Stimulated activated CD8-positive, alpha-beta memory T cell treated with anti-CD3 and anti-CD28 coated beads, Interleukin-7, amount 100 ng/mL, for 4 hours (primary cell): ENCODE results near the gene ZFP57.
"Not testable (repeated sequence)": the region's sequence is repeated elsewhere in the genome, so short reads cannot be mapped to it uniquely, and the experiment has no call there.

Experiments
- DNase-seq, 2 donors: peaks; one replicate each; pipeline ENCODE4 v3.0.0-alpha.2; 2020; ENCODE audit warnings: low read depth in 2 of 2

The ZFP57 gene

DNA sequence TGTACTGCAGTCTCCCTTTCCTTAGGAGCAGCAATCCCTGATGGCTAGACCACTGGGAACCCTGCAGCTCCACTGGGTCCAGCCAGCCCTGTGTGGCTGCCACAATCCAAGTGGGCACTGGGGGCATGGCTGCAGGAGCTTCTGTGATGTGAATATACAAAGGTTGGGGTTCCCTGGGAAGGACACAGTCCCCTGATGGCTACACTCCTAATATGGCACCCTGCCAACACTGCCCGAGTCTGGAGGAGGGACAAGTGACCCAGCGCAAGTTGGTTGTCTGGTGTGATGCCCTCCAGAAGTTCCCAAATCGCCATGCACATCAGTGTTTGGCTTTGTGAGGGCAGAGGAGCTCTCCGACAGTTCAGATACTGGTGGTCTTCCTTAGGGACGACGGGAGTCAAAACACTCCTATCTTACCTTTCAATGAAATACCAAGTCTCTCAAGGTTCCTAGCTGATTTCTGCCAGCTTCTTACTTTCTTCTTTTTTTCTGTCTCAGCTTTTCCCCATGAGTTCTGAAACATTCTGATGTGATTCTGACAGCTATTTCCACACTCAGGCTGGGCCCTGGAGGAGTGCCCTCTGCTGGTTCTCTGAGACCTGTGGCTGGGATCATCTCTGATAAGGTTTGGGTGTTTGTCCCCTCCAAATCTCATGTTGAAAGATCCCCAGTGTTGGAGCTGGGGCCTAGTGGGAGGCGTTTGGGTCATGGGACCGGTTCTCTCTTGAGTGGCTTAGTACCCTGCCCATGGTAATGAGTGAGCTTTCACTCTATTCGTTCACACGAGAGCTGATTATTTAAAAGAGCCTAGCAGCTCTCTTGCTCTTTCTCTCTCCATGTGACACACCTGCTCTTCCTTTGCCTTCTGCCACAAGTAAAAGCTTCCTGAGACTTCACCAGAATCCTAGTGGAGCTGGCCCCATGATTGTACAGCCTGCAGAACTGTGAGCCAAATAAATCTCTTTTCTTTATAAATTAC is 15.5 kb upstream of the ZFP57 start:
- DNase-seq: no peak

DNA sequence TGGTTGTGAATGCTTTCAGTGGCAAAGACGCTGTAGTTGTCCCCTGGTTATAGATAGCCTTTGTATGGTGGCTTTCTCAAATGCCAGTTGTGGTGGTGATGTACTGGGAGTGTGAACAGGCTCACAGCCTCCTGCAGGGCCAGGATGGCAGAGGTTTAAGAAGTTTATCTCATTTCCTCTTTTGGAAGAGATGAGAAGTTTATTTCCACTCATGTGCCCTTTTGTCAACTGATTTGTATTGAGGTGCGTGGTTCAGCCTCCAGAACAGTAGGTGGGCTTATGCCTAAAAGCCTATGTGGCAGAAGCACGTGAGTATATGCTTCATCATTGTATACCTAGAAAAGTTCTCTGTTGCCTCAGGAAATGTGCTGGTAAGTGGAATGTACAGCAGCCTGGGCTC is 13.7 kb upstream of the ZFP57 start:
- DNase-seq: no peak

DNA sequence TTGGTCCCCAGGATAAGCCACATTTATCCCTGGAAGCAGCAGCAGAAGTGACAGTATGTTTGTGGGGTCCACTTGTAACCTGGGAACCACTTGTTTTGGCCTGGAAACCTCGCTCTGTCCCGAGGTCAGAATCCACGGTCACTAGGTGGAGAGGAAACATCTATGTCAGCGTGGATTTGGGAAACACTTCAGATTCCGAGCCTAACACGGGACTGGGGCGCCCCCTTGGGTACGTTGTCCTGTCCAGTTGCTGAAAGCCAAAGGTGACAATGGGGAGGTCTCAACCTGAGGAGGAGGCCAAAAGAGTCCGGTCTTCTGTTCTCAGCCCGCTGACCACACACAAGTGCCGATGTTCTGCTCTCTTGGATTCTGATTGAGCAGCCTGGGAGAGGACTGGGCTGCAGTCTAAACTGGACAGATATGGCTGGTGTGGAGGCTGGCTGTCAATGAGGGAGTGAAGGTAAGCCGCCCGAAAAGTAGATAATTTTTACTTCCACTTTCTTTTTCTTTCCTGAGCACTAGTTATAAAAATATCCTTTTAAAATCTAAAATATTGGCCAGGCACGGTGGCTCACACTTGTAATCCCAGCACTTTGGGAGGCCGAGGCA is 4.9 kb upstream of the ZFP57 start:
- no peak for DNase-seq

DNA sequence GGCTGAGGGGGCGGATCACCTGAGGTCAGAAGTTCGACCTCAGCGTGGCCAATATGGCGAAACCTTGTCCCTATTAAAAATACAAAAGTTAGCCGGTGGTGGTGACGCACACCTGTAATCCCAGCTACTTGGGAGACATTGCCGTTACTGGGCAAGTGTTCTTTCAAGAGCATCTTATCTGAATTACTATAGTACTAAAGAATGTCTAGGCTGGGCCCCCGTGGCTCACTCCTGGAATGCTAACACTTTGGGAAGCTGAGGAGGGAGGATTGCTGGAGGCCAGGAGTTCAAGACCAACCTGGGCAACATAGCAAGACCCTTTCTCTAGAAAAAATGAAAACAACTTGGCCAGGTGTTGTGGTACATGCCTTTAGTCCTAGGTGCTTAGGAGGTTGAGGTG is 859 bp upstream of the ZFP57 start:
- no peak for DNase-seq

DNA sequence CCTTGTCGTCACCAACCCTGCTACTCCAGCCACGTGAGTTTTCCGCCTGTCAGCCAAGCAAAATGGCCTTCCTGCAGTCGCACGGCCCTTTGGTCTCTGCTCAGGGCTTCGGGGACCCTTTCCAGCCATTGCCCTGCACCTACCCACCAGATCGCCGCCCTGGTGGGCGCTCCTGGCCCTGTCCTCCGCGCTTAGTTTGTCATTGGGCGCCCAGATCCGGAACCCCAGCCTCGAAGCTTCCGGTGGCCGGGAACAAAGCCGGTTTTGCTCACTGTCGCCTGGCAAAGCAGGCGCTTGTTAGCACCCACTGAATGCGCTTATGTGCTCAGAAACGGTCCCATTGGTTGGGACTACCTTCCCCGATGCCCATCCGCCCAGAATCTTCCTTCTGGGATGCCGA is 536 bp downstream of the ZFP57 start:
- DNase-seq: no peak

DNA sequence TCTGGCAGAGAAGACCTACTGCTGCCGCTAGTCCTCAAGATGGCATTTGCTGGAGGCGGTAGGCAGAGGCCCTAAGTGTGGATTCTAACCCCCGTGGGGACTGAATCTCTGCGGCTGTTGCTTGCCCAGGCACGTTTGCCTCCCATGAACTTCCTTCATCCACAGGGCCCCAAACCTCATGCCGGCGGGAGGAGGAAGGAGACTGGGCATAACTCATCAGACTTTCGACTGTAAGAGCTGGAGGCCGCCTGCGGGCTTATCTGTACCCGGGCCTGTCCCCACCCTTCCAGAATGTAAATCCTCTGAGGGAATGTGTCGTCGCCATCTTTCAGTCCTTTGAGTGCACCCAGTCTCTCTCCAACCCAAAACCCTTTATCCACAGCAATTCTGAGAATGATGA is 990 bp downstream of the ZFP57 start:
- DNase-seq: no peak

DNA sequence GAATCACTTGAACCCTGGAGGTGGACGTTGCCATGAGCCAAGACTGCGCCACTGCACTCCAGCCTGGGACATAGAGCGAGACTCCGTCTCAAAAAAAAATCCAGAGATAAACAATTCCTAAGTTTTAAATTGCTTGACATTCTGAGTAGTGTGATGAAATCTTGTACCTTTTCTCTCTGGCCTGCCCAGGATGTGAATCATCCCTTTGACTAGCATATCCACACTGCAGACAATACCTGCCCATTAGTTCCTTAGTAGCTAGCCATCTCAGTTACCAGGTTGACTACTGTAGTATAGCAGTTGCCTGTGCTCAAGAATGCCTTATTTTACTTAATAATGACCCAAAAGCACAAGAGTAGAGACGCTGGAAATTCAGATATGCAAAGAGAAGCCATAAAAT is 2.8 kb downstream of the ZFP57 start:
- no peak for DNase-seq

DNA sequence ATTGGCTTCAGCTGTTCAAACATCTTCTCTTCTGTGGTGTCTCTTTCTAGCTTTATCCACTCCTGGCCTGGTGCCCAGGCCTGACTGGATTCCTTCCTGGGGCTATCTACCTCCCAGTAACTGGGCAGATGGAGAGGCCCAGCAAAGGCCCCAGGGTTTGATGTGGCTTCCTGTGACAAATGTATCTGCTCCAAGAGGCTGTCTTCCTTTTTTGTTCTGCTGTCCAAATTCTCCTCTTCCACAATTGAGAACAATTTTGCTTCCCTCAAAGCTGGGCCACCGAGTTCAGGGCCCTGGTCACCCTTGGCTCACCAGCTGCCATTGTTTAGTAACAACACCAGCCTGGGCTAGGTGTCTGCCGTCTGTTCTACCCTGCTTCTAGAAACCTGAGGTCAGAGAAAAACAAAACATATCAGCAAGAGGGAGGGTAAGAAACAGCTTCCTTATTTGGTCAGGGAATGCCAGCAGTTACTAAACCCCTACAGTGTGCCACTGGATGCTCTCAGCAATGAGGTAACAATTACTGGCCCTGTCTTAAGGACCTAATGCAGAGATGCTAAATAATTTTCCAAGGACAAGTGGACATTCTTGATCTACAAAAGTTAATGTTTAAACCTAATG is 3.9 kb downstream of the ZFP57 start:
- DNase-seq: no peak

DNA sequence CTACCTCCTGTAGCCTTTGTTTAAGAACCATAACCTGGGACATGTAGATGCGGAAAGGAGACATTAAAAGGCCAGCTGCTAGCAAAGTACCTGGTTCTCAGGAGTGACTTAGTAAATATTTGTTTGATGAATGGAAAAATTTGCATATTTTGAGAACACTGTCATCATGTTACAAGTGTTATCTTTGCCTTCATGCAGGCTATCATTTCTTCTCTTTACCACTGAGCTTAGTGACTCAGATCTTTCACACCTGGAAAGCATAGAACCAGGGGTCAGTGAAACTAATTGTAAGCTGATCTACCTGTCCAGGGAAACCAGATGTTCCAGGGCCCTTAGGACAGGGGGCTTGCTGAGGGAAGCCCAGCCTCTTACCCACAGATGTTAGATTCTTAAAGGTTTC is 5.4 kb downstream of the ZFP57 start:
- DNase-seq: no peak

DNA sequence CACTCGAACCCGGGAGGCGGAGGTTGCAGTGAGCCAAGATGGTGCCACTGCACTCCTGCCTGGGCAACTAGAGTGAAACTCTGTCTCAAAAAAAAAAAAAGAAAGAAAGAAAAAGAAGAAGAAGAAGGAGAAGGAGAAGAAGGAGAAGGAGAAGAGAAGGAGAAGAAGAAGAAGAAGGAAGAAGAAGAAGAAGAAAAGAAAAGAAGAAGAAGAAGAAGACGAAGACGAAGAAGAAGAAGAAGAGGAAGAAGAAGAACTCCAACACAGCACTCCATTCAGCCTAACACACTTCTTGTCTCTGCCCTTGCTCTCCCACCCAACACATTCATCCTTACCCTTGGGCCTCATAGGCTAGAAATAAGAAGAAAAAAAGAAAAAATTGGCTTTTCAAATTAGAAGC is 6.9 kb downstream of the ZFP57 start:
- DNase-seq: no peak

DNA sequence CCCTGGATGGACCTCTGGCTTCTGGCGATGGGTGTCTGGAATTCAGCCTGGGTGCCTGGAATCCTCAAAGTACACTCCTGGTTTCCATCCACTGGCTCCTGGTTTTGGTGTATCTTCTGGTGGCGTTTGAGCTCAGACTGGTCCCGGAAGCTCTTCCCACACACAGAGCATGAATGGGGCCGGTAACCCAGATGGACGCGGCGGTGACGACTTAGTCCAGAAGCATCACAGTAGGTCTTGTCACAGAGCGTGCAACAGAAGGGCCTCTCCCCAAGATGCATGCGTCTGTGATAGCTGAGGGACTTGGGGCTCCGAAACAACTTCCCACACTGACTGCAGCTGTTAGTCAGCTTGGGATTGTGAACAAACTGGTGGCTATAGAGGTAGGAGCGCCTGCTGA is 7.8 kb downstream of the ZFP57 start:
- DNase-seq: no peak

DNA sequence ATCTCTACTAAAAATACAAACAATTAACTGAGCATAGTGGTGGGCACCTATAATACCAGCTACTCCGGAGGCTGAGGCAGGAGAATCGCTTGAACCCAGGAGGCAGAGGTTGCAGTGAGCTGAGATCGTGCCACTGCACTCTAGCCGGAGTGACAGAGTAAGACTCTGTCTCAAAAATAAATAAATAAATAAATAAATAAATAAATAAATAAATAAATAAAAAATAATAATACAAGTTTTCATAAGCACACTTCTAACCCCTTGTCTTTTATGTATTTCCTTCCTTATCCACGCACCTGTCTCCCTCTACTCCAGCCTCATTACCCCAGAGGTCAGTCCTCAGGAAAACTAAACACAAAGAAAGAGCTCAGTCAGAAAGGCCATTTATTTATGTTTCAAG is 8.8 kb downstream of the ZFP57 start:
- DNase-seq: not testable (repeated sequence)

DNA sequence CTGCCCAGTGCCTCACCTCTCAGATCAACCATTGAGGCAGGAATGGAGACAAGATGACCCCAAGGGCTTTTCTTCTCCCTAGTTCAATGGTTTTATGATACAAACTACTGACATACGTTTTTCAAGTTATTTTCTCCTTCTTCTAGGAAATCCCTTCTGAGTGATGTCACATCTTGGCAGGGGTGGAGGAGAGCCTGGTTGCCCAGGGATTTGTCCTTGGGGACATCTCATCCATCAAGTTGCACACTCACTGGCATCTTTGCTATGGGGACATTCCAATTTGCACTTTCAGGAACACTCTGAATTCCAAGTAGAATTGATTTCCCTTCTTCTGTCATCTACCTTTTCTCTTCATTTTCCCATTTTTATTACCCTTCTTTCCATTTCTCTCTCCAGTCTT is 9.9 kb downstream of the ZFP57 start:
- no peak for DNase-seq

DNA sequence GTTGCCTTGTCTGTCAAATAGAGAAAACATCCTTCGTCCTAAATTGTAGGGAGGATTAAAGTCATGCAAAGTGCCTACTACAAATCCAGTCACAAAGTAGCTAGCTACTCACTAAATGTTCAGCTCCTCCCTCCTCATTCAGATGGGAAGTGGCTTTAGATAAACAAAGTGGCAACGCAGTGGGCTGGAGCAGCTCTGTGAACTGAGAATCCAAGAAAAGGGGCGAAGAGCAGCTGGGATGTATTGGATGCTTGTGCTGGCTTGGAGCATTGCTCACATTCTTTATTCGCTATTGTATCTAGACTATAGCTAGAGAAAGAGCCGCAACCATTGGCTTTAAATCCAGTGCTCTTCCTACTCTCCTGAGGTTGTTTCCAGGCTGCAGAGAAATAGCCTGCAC is 13.8 kb downstream of the ZFP57 start:
- DNase-seq: no peak

DNA sequence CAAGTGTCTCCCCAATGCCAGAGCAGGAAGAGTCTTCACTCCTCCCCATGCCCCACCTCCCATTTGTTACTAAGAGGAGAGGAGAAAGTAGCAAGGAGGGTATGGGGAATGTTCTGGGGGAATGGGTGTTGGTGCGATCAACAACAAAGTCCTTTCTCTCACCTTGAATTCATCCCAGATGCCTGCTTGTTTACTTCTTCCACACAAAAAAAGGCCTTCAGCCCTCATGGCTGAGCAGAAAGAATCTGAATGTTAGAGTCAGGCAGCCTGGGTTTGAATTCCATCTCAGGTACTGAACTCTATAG is 14.2 kb downstream of the ZFP57 start:
- no peak for DNase-seq

DNA sequence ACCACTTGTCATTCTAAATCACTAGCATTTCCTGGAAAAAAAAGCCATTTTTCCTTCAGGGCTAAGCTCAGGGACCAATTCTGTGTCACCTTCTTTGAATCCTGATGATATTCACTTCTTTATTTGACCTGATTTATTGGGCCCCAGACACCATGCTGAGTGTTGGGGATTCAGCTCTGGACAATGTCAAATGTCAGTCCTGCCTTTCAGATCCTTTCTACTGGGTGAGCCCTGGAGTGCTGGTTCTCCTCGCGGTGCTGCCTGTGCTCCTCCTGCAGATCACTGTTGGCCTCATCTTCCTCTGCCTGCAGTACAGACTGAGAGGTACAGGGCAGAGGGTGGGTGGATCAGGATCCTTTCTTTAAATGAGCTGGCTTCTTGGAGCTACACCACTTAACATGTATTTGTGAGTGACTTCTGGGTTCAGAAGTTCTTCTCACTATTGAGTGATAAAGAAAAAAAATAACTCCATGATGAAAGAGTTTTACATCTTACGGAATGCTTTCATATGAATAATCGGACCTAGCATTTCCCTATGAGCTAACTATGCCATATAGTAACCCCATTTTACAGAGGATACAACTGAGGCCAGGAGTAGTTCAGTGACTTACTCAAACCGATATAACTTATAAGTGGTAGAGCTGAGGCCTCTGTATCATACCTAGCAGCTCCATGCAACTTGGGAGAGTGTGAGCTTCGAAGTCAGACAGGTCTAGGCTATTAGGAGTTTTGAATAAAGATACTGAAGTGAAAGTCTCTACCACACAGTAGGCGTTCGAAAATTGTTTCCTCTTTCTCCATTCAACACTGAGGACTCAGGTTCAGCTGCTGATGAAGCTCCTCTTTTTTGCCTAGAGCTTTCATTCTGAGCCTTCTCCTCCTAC is 14.8 kb downstream of the ZFP57 start:
- DNase-seq: no peak

DNA sequence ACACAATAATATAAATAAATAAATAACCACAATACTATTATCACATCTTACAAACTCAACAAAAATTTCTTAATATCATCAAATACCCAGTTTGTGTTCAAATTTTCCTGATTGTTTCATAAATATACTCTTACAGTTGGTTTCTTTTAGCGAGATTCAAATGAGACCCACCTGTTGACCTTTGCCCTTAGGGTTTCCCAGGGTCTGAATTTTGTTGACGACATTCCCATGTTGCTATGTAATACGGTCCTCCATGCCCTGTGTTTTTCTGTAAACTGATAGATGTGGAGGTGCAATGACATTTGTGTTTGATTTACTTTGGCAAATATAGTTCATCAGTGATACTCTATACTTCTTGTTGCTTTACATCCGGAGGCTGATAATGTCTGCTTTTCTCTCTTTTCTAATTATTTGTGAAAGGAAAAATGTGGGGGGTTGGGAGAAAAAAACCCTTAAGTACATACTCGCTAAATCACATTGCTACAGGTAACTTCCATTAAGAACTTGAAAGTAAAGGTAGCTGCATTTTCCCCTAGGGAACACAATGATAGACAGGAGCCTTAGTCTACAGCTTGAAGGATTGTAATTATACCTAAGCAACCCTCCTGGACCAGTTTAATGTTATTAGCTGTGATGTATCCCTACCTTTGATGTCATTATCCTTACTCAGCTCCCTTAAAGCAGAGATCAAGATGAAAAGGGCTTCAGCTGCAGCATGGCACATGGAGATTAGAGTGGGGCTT is 17.5 kb downstream of the ZFP57 start:
- no peak for DNase-seq

DNA sequence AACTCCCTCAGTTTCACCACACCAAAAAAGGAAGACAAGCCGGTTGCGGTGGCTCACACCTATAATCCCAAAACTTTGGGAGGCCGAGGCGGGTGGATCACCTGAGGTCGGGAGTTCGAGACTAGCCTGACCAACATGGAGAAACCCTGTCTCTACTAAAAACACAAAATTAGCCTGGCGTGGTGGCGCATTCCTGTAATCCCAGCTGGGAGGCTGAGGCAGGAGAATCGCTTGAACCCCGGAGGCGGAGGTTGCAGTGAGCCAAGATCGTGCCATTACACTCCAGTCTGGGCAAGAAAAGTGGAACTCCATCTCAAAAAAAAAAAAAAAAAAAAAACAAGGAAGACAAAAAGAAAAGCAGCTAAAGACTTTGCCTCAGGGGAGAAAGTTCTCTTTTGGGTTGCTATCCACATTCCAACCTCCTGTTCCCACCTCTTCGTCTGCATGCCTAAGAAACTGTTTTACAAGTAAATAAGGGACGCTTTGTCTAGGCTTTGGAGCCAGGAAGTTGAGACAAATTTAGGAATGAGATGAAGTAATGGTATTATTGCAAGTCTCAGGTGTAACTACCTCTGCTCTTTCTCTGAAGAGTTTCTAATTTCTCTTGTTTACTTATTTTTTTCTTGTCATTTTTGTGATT is 19.3 kb downstream of the ZFP57 start:
- not testable (repeated sequence) for DNase-seq

DNA sequence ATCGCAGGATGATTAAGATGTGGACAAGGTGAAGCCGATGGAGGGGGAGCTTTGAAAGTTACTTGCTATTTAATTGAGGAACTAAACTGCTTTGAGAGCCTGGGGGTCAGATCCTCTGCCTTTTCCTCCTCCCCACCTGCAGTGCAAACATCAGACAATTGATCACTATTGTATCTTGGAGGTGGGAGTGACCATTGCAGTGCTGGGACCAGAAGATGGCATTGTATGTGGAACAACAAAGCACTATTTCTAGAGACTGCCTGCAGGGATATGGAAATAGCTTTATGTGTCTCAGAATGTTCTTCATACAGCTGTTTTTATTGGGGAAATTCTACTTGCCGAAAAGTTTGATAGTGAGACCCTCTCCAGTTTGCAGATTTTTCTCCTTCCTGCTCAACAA is 19.9 kb downstream of the ZFP57 start:
- DNase-seq: no peak

DNA sequence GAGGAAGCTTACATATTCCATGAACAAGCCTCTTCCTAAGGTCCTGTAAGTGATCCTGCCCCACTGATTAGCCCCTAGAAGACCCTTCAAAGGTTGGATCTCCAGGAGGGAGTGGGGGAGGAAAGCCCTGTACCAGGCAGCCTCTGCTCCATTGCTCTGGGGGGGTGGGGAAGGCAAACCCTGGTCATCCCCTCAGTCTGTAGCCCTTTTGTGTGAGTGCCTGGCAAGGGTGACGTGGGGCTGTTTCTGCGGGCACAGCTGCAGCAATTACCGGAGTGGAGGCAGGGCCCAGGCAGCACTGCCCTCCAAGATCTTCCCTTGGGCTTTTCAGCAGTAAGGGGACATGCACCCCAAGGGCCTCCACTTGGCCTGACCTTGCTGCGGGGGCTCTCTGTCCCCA is 24.2 kb downstream of the ZFP57 start, which contains the start of gene MOG:
Gene MOG, plus strand, starts transcription at position 295 of the 400 bp plus-strand sequence. CDS start 118 bp downstream, outside the sequence.
- DNase-seq: no peak

DNA sequence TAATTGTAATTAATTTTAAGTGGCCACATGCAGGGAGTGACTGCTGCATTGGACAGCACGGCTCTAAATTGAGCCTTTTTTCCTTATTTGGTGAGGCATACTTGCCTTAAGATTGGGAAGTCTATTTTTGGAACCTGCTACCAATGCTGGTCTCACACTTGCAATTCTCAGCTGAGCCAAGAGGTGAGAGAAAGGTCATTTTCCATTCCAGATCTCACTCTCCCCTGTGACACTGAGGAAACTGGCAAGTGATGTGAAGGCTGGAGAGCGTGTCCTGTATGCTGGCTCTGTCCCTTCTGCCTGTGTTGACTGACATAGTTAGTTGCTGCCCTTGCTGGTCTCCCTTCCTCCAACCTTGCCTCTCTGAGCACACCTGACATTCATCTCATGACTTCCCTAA is 24.8 kb downstream of the ZFP57 start:
- DNase-seq: no peak
